ENCODE results near the gene COL6A5. TPM values are rescaled to one million over a fixed set of nuclear protein-coding genes. Genes with fewer than 3 reads are reported as not detected.
A peak's percentile ranks its signal among the peaks of the same experiment; 100 is the strongest.

The COL6A5 gene
- total and polyA plus RNA-seq, 9 of the 15 experiments (the other 6 are each of a cell fraction or from before 2014, with no cell fraction given): 1.5 to 9.7 (median 5.6) TPM

- TF ChIP-seq, protein P1, sequence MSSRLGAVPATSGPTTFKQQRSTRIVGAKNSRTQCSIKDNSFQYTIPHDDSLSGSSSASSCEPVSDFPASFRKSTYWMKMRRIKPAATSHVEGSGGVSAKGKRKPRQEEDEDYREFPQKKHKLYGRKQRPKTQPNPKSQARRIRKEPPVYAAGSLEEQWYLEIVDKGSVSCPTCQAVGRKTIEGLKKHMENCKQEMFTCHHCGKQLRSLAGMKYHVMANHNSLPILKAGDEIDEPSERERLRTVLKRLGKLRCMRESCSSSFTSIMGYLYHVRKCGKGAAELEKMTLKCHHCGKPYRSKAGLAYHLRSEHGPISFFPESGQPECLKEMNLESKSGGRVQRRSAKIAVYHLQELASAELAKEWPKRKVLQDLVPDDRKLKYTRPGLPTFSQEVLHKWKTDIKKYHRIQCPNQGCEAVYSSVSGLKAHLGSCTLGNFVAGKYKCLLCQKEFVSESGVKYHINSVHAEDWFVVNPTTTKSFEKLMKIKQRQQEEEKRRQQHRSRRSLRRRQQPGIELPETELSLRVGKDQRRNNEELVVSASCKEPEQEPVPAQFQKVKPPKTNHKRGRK (tag; IDR thresholded peaks at IDR 0.05): 0 out of 2 replicates have a peak, but pooled peaks have one; percentile 34
- TF ChIP-seq MTA1 (IDR thresholded peaks at IDR 0.05; ENCODE audit: borderline replicate concordance) (no peak), MAFF (IDR thresholded peaks at IDR 0.05; ENCODE audit: low read length) (no peak), MXD1 (CRISPR knock-in tag; IDR thresholded peaks at IDR 0.05; ENCODE audit: borderline replicate concordance, poor library complexity, severe bottlenecking) (no peak), PHTF2 (CRISPR knock-in tag; IDR thresholded peaks at IDR 0.05) (no peak), CREB1 (IDR thresholded peaks at IDR 0.05) (no peak), CREB1 (CRISPR knock-in tag; IDR thresholded peaks at IDR 0.05) (no peak), SAFB (IDR thresholded peaks at IDR 0.05; ENCODE audit: borderline replicate concordance, low read depth, low read length) (no peak), ZNF444 (CRISPR knock-in tag; IDR thresholded peaks at IDR 0.05) (no peak), JUNB (CRISPR knock-in tag; conservative IDR thresholded peaks at IDR 0.05) (no peak), ZNF253 (CRISPR knock-in tag; conservative IDR thresholded peaks at IDR 0.05) (no peak), E2F8 (IDR thresholded peaks at IDR 0.05; ENCODE audit: low read depth, partially characterized antibody) (no peak)
- TF ChIP-seq, protein P2, sequence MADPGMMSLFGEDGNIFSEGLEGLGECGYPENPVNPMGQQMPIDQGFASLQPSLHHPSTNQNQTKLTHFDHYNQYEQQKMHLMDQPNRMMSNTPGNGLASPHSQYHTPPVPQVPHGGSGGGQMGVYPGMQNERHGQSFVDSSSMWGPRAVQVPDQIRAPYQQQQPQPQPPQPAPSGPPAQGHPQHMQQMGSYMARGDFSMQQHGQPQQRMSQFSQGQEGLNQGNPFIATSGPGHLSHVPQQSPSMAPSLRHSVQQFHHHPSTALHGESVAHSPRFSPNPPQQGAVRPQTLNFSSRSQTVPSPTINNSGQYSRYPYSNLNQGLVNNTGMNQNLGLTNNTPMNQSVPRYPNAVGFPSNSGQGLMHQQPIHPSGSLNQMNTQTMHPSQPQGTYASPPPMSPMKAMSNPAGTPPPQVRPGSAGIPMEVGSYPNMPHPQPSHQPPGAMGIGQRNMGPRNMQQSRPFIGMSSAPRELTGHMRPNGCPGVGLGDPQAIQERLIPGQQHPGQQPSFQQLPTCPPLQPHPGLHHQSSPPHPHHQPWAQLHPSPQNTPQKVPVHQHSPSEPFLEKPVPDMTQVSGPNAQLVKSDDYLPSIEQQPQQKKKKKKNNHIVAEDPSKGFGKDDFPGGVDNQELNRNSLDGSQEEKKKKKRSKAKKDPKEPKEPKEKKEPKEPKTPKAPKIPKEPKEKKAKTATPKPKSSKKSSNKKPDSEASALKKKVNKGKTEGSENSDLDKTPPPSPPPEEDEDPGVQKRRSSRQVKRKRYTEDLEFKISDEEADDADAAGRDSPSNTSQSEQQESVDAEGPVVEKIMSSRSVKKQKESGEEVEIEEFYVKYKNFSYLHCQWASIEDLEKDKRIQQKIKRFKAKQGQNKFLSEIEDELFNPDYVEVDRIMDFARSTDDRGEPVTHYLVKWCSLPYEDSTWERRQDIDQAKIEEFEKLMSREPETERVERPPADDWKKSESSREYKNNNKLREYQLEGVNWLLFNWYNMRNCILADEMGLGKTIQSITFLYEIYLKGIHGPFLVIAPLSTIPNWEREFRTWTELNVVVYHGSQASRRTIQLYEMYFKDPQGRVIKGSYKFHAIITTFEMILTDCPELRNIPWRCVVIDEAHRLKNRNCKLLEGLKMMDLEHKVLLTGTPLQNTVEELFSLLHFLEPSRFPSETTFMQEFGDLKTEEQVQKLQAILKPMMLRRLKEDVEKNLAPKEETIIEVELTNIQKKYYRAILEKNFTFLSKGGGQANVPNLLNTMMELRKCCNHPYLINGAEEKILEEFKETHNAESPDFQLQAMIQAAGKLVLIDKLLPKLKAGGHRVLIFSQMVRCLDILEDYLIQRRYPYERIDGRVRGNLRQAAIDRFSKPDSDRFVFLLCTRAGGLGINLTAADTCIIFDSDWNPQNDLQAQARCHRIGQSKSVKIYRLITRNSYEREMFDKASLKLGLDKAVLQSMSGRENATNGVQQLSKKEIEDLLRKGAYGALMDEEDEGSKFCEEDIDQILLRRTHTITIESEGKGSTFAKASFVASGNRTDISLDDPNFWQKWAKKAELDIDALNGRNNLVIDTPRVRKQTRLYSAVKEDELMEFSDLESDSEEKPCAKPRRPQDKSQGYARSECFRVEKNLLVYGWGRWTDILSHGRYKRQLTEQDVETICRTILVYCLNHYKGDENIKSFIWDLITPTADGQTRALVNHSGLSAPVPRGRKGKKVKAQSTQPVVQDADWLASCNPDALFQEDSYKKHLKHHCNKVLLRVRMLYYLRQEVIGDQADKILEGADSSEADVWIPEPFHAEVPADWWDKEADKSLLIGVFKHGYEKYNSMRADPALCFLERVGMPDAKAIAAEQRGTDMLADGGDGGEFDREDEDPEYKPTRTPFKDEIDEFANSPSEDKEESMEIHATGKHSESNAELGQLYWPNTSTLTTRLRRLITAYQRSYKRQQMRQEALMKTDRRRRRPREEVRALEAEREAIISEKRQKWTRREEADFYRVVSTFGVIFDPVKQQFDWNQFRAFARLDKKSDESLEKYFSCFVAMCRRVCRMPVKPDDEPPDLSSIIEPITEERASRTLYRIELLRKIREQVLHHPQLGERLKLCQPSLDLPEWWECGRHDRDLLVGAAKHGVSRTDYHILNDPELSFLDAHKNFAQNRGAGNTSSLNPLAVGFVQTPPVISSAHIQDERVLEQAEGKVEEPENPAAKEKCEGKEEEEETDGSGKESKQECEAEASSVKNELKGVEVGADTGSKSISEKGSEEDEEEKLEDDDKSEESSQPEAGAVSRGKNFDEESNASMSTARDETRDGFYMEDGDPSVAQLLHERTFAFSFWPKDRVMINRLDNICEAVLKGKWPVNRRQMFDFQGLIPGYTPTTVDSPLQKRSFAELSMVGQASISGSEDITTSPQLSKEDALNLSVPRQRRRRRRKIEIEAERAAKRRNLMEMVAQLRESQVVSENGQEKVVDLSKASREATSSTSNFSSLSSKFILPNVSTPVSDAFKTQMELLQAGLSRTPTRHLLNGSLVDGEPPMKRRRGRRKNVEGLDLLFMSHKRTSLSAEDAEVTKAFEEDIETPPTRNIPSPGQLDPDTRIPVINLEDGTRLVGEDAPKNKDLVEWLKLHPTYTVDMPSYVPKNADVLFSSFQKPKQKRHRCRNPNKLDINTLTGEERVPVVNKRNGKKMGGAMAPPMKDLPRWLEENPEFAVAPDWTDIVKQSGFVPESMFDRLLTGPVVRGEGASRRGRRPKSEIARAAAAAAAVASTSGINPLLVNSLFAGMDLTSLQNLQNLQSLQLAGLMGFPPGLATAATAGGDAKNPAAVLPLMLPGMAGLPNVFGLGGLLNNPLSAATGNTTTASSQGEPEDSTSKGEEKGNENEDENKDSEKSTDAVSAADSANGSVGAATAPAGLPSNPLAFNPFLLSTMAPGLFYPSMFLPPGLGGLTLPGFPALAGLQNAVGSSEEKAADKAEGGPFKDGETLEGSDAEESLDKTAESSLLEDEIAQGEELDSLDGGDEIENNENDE (IDR thresholded peaks at IDR 0.05; ENCODE audit: low read depth, low read length): no peak
Observed at GRCh38 chr3:130392266-130392665, 46.8 kb downstream of the COL6A5 start (continued).

Measured in K562 (cell line).